ENCODE results near the gene SUSD1.

SUSD1 gene

GRCh38 chr9:112034216-112034611, 140.9 kb downstream of the SUSD1 start:
- ATAC-seq: no peak
- TF ChIP-seq TCF4 (CRISPR knock-in tag; IDR thresholded peaks at IDR 0.05; ENCODE audit: borderline replicate concordance) (no peak), ZFP30 (CRISPR knock-in tag; IDR thresholded peaks at IDR 0.05) (no peak), ARNTL (CRISPR knock-in tag; IDR thresholded peaks at IDR 0.05; ENCODE audit: borderline replicate concordance, low read depth) (no peak), PPARA (CRISPR knock-in tag; IDR thresholded peaks at IDR 0.05; ENCODE audit: borderline replicate concordance) (no peak), CSDC2 (CRISPR knock-in tag; IDR thresholded peaks at IDR 0.05) (no peak), ZFP3 (CRISPR knock-in tag; IDR thresholded peaks at IDR 0.05) (no peak), ZC3H10 (CRISPR knock-in tag; IDR thresholded peaks at IDR 0.05) (no peak), ZNF70 (CRISPR knock-in tag; IDR thresholded peaks at IDR 0.05) (no peak), GLIS3 (CRISPR knock-in tag; IDR thresholded peaks at IDR 0.05) (no peak), ZNF8 (CRISPR knock-in tag; IDR thresholded peaks at IDR 0.05) (no peak), CSRNP3 (CRISPR knock-in tag; IDR thresholded peaks at IDR 0.05) (no peak), RARB (CRISPR knock-in tag; IDR thresholded peaks at IDR 0.05) (no peak), BACH2 (CRISPR knock-in tag; IDR thresholded peaks at IDR 0.05; ENCODE audit: borderline replicate concordance) (no peak), TOX (CRISPR knock-in tag; IDR thresholded peaks at IDR 0.05; ENCODE audit: borderline replicate concordance) (no peak), ESRRG (CRISPR knock-in tag; IDR thresholded peaks at IDR 0.05) (no peak), ISL1 (CRISPR knock-in tag; IDR thresholded peaks at IDR 0.05) (no peak), OSR1 (CRISPR knock-in tag; IDR thresholded peaks at IDR 0.05) (no peak), ZNF565 (CRISPR knock-in tag; conservative IDR thresholded peaks at IDR 0.05; ENCODE audit: low read depth) (no peak)
- TF ChIP-seq, protein P1, sequence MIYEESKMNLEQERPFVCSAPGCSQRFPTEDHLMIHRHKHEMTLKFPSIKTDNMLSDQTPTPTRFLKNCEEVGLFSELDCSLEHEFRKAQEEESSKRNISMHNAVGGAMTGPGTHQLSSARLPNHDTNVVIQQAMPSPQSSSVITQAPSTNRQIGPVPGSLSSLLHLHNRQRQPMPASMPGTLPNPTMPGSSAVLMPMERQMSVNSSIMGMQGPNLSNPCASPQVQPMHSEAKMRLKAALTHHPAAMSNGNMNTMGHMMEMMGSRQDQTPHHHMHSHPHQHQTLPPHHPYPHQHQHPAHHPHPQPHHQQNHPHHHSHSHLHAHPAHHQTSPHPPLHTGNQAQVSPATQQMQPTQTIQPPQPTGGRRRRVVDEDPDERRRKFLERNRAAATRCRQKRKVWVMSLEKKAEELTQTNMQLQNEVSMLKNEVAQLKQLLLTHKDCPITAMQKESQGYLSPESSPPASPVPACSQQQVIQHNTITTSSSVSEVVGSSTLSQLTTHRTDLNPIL (CRISPR knock-in tag; IDR thresholded peaks at IDR 0.05; ENCODE audit: low read depth): no peak
- TF ChIP-seq, protein P2, sequence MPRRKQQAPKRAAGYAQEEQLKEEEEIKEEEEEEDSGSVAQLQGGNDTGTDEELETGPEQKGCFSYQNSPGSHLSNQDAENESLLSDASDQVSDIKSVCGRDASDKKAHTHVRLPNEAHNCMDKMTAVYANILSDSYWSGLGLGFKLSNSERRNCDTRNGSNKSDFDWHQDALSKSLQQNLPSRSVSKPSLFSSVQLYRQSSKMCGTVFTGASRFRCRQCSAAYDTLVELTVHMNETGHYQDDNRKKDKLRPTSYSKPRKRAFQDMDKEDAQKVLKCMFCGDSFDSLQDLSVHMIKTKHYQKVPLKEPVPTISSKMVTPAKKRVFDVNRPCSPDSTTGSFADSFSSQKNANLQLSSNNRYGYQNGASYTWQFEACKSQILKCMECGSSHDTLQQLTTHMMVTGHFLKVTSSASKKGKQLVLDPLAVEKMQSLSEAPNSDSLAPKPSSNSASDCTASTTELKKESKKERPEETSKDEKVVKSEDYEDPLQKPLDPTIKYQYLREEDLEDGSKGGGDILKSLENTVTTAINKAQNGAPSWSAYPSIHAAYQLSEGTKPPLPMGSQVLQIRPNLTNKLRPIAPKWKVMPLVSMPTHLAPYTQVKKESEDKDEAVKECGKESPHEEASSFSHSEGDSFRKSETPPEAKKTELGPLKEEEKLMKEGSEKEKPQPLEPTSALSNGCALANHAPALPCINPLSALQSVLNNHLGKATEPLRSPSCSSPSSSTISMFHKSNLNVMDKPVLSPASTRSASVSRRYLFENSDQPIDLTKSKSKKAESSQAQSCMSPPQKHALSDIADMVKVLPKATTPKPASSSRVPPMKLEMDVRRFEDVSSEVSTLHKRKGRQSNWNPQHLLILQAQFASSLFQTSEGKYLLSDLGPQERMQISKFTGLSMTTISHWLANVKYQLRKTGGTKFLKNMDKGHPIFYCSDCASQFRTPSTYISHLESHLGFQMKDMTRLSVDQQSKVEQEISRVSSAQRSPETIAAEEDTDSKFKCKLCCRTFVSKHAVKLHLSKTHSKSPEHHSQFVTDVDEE (CRISPR knock-in tag; IDR thresholded peaks at IDR 0.05): no peak

DNA sequence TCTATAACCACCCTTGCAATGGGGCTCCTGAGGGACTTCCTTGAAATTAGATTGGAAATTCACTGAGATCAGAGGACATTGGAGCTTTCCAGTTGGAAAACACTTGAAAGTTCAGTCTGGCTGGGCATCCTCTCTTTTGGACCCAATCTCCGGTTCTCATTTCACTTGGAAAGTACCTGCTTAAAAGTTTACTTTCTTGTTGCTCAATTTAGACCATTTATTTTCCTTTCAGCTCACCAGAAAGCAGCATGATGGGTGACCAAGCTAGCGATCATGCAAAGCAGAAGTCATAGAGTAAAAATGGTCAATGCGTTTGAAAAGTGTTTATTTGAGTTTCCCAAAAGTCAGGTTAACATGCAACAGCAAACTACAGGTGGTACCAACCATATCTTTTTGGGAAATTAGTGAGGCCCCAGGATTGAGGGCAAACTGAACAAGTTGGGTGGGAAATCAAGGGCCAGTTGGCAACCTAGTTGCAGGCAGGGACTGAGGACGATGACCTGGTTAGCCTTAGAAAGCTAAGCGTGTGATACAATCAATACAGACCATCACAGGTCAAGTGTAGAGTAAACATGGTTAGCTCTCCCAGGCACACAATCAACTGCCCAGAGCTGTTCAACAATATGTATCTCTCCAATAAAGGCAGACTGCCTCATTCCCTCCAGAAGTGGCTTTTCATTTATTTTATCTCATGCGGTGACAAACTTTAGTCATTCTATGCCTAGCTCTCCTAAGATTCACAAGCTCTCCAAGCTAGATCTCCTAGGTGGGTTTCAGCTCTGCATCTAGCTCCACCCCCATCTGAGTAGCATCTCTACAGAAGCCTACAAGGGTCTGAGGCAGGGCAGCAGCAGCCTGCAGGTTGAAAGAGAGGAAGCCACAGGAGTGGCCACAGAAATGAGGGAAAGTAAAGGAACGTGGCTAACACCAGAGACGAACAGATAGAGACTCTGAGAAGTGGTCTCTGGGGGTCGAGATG, 141.6 kb downstream of the SUSD1 start:
- no peak for ATAC-seq
- TF ChIP-seq, protein P3, sequence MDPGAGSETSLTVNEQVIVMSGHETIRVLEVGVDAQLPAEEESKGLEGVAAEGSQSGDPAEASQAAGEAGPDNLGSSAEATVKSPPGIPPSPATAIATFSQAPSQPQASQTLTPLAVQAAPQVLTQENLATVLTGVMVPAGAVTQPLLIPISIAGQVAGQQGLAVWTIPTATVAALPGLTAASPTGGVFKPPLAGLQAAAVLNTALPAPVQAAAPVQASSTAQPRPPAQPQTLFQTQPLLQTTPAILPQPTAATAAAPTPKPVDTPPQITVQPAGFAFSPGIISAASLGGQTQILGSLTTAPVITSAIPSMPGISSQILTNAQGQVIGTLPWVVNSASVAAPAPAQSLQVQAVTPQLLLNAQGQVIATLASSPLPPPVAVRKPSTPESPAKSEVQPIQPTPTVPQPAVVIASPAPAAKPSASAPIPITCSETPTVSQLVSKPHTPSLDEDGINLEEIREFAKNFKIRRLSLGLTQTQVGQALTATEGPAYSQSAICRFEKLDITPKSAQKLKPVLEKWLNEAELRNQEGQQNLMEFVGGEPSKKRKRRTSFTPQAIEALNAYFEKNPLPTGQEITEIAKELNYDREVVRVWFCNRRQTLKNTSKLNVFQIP (CRISPR knock-in tag; IDR thresholded peaks at IDR 0.05; ENCODE audit: borderline replicate concordance, low read depth): no peak
- TF ChIP-seq, protein P1 (CRISPR knock-in tag; IDR thresholded peaks at IDR 0.05; ENCODE audit: low read depth): no peak
- no peak for TF ChIP-seq TCF4 (CRISPR knock-in tag; IDR thresholded peaks at IDR 0.05; ENCODE audit: borderline replicate concordance)
- no peak for TF ChIP-seq ZNF565 (CRISPR knock-in tag; conservative IDR thresholded peaks at IDR 0.05; ENCODE audit: low read depth)
- no peak for TF ChIP-seq RARB (CRISPR knock-in tag; IDR thresholded peaks at IDR 0.05)
- no peak for TF ChIP-seq ZC3H10 (CRISPR knock-in tag; IDR thresholded peaks at IDR 0.05)
- no peak for TF ChIP-seq BACH2 (CRISPR knock-in tag; IDR thresholded peaks at IDR 0.05; ENCODE audit: borderline replicate concordance)
- TF ChIP-seq ESRRG (CRISPR knock-in tag; IDR thresholded peaks at IDR 0.05): no peak
